ENCODE results near the gene KDELR1. TPM values are rescaled to one million over a fixed set of nuclear protein-coding genes. Genes with fewer than 3 reads are reported as not detected.
"Not testable (repeated sequence)": the region's sequence is repeated elsewhere in the genome, so short reads cannot be mapped to it uniquely, and the experiment has no call there.

The KDELR1 gene
- total RNA-seq, 6 experiments from 2014 or later = 69.1 to 83.1 (median 77.1) TPM

GRCh38 chr19:48394331-48395169 is 3.2 kb upstream of the KDELR1 start:
- 4% methylated on average over 33 of the region's 38 CpGs for WGBS (ENCODE audit: insufficient coverage, low coverage, low lambda C conversion rate, missing lambda C conversion rate)
- H3K27me3 ChIP-seq = no peaks in the 10 kb centered on the region
- ATAC-seq = no peak
- intact Hi-C loops (cut with DNase I) = no loop called here
- no peak overlapping the region for H3K27ac ChIP-seq
- no peaks in the 10 kb centered on the region for H3K36me3 ChIP-seq
- no peaks in the 10 kb centered on the region for H3K4me1 ChIP-seq
- no peak overlapping the region for H3K4me3 ChIP-seq
- no peaks in the 10 kb centered on the region for H3K9me3 ChIP-seq
- no peak for TF ChIP-seq POLR2A (IDR thresholded peaks at IDR 0.05)
- DNase-seq = no peak

GRCh38 chr19:48393559-48394330 is 2.4 kb upstream of the KDELR1 start, which contains the start of gene GRIN2D:
Gene GRIN2D (plus strand): TSS chr19:48393668. CDS start chr19:48398393, 4,725 bp downstream.
- no peaks in the 10 kb centered on the region for H3K4me1 ChIP-seq
- WGBS (ENCODE audit: insufficient coverage, low coverage, low lambda C conversion rate, missing lambda C conversion rate) = 3% methylated on average over 10 of the region's 40 CpGs
- peaks cover 0 to 5% (median 0%) of the 10 kb centered on the region in 4 donors for H3K36me3 ChIP-seq
- DNase-seq = no peak
- intact Hi-C loops (cut with DNase I) = no loop called here
- no peak for ATAC-seq
- H3K9me3 ChIP-seq = no peaks in the 10 kb centered on the region
- H3K4me3 ChIP-seq = no peak within 1 kb of the TSS
- no peak within 1 kb of the TSS for H3K27ac ChIP-seq
- TF ChIP-seq, protein P1, sequence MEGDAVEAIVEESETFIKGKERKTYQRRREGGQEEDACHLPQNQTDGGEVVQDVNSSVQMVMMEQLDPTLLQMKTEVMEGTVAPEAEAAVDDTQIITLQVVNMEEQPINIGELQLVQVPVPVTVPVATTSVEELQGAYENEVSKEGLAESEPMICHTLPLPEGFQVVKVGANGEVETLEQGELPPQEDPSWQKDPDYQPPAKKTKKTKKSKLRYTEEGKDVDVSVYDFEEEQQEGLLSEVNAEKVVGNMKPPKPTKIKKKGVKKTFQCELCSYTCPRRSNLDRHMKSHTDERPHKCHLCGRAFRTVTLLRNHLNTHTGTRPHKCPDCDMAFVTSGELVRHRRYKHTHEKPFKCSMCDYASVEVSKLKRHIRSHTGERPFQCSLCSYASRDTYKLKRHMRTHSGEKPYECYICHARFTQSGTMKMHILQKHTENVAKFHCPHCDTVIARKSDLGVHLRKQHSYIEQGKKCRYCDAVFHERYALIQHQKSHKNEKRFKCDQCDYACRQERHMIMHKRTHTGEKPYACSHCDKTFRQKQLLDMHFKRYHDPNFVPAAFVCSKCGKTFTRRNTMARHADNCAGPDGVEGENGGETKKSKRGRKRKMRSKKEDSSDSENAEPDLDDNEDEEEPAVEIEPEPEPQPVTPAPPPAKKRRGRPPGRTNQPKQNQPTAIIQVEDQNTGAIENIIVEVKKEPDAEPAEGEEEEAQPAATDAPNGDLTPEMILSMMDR (IDR thresholded peaks at IDR 0.05) = no peak
- TF ChIP-seq POLR2A (IDR thresholded peaks at IDR 0.05) = no peak
- no peaks in the 10 kb centered on the region for H3K27me3 ChIP-seq

DNA sequence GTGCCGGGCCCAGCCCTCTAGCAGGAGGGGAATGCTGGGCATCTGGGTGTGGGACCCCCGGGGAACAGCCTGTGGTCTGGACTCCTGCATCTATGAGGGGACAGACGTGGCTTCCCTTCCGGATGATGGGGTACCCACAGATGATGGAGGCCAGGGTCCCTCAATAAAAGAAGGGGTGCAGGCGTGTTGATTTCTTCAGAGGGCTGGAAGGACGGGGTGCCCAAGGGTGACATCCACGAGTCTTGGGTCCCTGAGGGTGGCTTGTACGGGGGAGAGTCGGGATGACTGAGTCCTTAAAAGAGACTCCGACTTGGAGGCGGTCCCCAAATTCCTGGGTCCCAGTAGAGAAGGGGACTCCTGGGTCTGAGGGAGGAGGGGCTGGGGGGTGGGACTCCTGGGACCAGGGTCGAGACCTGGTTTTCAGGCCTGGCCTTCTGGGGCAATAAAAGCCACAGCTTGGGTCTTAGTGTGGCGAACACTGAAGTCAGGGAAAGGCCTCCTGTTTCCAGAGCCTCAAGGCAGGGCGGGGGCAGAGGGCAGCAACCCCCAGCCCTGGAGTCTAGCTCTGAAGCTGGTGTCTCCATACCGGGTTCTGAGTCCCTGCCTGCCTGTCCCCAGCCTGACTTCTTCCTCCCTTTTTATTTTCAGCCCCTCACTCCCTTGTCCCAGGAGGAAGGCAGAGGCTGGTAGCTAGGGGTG is 1.7 kb upstream of the KDELR1 start:
- H3K4me3 ChIP-seq = no peak overlapping the region
- no peak for ATAC-seq
- WGBS (ENCODE audit: insufficient coverage, low coverage, low lambda C conversion rate, missing lambda C conversion rate) = 74% methylated on average over 9 of the region's 15 CpGs
- peaks cover 0 to 10% (median 2%) of the 10 kb centered on the region in 4 donors for H3K36me3 ChIP-seq
- TF ChIP-seq, protein P1 (IDR thresholded peaks at IDR 0.05) = no peak
- TF ChIP-seq POLR2A (IDR thresholded peaks at IDR 0.05) = no peak
- no peaks in the 10 kb centered on the region for H3K27me3 ChIP-seq
- H3K27ac ChIP-seq = no peak overlapping the region
- no peaks in the 10 kb centered on the region for H3K9me3 ChIP-seq
- no peaks in the 10 kb centered on the region for H3K4me1 ChIP-seq
- DNase-seq = no peak
- intact Hi-C loops (cut with DNase I) = no loop called here

- WGBS (ENCODE audit: insufficient coverage, low coverage, low lambda C conversion rate, missing lambda C conversion rate) = 80% methylated on average over 1 of the region's 1 CpG
- H3K4me1 ChIP-seq; DNase-seq; H3K9me3 ChIP-seq; intact Hi-C loops (cut with DNase I); H3K27me3 ChIP-seq; H3K27ac ChIP-seq; H3K4me3 ChIP-seq; ATAC-seq: not testable (repeated sequence)
- H3K36me3 ChIP-seq = peaks cover 0 to 21% (median 6%) of the 10 kb centered on the region in 4 donors
Observed at GRCh38 chr19:48392006-48392344, 624 bp upstream of the KDELR1 start.

Measured in right lobe of liver (tissue), 6 donors.